Fibroblast of gingiva (primary cell): Measurements from ENCODE around the gene ANXA2R.
A peak's percentile ranks its signal among the peaks of the same experiment; 100 is the strongest.
"Not testable (repeated sequence)": the region's sequence is repeated elsewhere in the genome, so short reads cannot be mapped to it uniquely, and the experiment has no call there.

ENCODE experiments used
- DNase-seq: peaks from one replicate; pipeline ENCODE4 v3.0.0-alpha.2; 2011; ENCODE audit warnings: low read depth

Gene ANXA2R

GRCh38 chr5:43033841-43034590 is 6.1 kb downstream of the ANXA2R start:
- no peak for DNase-seq

GRCh38 chr5:43027054-43027785 is 12.9 kb downstream of the ANXA2R start:
- no peak for DNase-seq

GRCh38 chr5:43025184-43025950 is 14.8 kb downstream of the ANXA2R start:
- not testable (repeated sequence) for DNase-seq

GRCh38 chr5:43024217-43024616 is 15.9 kb downstream of the ANXA2R start:
- DNase-seq: no peak

GRCh38 chr5:43021151-43021550 is 19.0 kb downstream of the ANXA2R start:
- no peak for DNase-seq

- DNase-seq: no peak
Observed at GRCh38 chr5:43020399-43020746, 19.7 kb downstream of the ANXA2R start.

GRCh38 chr5:43019614-43020398 is 20.3 kb downstream of the ANXA2R start:
- peak; percentile 69 for DNase-seq

GRCh38 chr5:43019291-43019613 is 20.9 kb downstream of the ANXA2R start:
- DNase-seq: no peak

GRCh38 chr5:43017428-43017815 is 22.7 kb downstream of the ANXA2R start:
- peak; percentile 15 for DNase-seq

GRCh38 chr5:43016217-43016779 is 23.8 kb downstream of the ANXA2R start:
- DNase-seq: no peak

- DNase-seq: no peak
Observed at GRCh38 chr5:43014522-43014921, 25.6 kb downstream of the ANXA2R start.

- DNase-seq: no peak
Observed at GRCh38 chr5:43010935-43011315, 29.2 kb downstream of the ANXA2R start.

- DNase-seq: peak; percentile 85
Observed at GRCh38 chr5:43008363-43009153, 31.6 kb downstream of the ANXA2R start.

GRCh38 chr5:43007911-43008362 is 32.2 kb downstream of the ANXA2R start:
- DNase-seq: peak; percentile 57

- DNase-seq: peak; percentile 90
Observed at GRCh38 chr5:43007246-43007910, 32.7 kb downstream of the ANXA2R start.

GRCh38 chr5:43006424-43007202 is 33.5 kb downstream of the ANXA2R start:
- DNase-seq: peak; percentile 26

- no peak for DNase-seq
Observed at GRCh38 chr5:43005031-43005430, 35.1 kb downstream of the ANXA2R start.

- no peak for DNase-seq
Observed at GRCh38 chr5:43001748-43002147, 38.4 kb downstream of the ANXA2R start.

- no peak for DNase-seq
Observed at GRCh38 chr5:43000914-43001313, 39.2 kb downstream of the ANXA2R start.
